RWPE1 (cell line): ENCODE data around the gene CRHBP.

Experiments used
- CTCF ChIA-PET: fragments of 350-600 bp; sonication (Branson Sonifier 250); formaldehyde crosslinking; extraction: SDS; loops from one replicate; lab custom pipeline; 2021; lab: Yijun Ruan, JAX
- POLR2A ChIA-PET: fragments of 400-600 bp; formaldehyde crosslinking; extraction: SDS; loops from one replicate; lab custom pipeline; 2020; ENCODE audit warnings: antibody characterized with exemption; ENCODE audit not compliant: low non-redundant PET; lab: Yijun Ruan, JAX
- DNase-seq: peaks from one replicate; pipeline ENCODE4 v3.0.0; 2012; ENCODE audit warnings: low spot score
- H3K27ac ChIP-seq: fragments of 450-650 bp; 2 replicates; pipeline ENCODE4 v1.5.1; 2017
- CTCF ChIP-seq: fragments of 450-650 bp; conservative IDR thresholded peaks from 2 replicates; pipeline ENCODE4 v1.5.1; 2017; ENCODE audit warnings: low read depth, mild to moderate bottlenecking

Gene CRHBP

GRCh38 chr5:77017668-77018067 is 64.8 kb downstream of the CRHBP start:
- no peak for DNase-seq
- no peak for TF ChIP-seq CTCF
- no peak overlapping the region for H3K27ac ChIP-seq
- ChIA-PET CTCF (interaction anchor here (0.6 to 1.9 kb wide), 2 partner anchors 149 to 422 kb away, joined by 3 to 29 read pairs; no protein-coding TSS in a partner anchor), POLR2A (no interaction called here)
